PC-3 (cell line): ENCODE measurements around the gene CCNY.

ENCODE experiments used
- EZH2 ChIP-seq: fragments of 300-600 bp; sonication (generic); IDR thresholded peaks from one replicate; pipeline ENCODE4 v1.6.1; 2017; ENCODE audit warnings: antibody characterized with exemption, mild to moderate bottlenecking, low read length; ENCODE audit not compliant: unreplicated experiment
- EZH2phosphoT487 ChIP-seq: fragments of 300-600 bp; sonication (generic); IDR thresholded peaks from 2 replicates; pipeline ENCODE4 v1.6.1; 2018; ENCODE audit warnings: mild to moderate bottlenecking, antibody characterized with exemption, low read length, borderline replicate concordance
- TF ChIP-seq, protein P1 (sequence below): fragments of 300-600 bp; sonication (generic); conservative IDR thresholded peaks from 2 replicates; pipeline ENCODE4 v1.5.1; 2017; ENCODE audit warnings: antibody characterized with exemption, low read depth, mild to moderate bottlenecking, low read length

DNA sequence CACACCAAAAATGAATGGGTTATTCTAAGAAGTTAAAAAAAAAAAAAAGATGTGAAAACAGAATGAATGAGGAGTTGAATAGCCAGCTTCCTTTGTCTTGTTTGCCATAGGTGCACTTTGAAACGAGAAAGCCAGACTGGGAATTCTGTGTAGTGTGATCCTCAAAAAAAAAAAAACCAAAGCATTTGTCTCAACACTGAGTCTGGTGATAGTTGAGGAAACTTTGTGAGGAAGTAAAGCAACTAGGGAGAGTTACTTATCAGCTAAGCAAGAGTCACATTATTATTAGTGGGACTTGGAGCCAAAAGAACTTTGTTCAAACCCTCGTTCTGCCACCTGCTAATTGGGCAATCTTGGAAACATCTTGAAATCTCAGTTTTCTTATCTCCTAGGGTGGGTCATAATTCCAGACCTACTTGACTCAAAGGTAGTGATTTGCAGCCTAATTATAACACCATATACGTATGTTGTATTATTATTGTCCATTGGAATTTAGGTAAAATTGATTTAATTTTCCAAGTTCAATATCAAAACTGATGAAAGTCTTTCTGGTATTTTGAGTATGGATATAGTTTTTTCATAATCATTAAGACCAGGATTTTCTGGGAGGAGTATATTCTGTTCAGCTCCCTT, 169.0 kb downstream of the CCNY start:
- TF ChIP-seq, protein P1, sequence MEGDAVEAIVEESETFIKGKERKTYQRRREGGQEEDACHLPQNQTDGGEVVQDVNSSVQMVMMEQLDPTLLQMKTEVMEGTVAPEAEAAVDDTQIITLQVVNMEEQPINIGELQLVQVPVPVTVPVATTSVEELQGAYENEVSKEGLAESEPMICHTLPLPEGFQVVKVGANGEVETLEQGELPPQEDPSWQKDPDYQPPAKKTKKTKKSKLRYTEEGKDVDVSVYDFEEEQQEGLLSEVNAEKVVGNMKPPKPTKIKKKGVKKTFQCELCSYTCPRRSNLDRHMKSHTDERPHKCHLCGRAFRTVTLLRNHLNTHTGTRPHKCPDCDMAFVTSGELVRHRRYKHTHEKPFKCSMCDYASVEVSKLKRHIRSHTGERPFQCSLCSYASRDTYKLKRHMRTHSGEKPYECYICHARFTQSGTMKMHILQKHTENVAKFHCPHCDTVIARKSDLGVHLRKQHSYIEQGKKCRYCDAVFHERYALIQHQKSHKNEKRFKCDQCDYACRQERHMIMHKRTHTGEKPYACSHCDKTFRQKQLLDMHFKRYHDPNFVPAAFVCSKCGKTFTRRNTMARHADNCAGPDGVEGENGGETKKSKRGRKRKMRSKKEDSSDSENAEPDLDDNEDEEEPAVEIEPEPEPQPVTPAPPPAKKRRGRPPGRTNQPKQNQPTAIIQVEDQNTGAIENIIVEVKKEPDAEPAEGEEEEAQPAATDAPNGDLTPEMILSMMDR: no peak
- TF ChIP-seq EZH2: no peak
- TF ChIP-seq EZH2phosphoT487: no peak
